BJ (cell line): ENCODE results near the gene MROH9. TPM values are rescaled to one million over a fixed set of nuclear protein-coding genes. Genes with fewer than 3 reads are reported as not detected.
"Not testable (repeated sequence)": the region's sequence is repeated elsewhere in the genome, so short reads cannot be mapped to it uniquely, and the experiment has no call there.

Experiments
- CTCF ChIA-PET: fragments of 350-600 bp; formaldehyde crosslinking; extraction: SDS; loops from one replicate; lab custom pipeline; 2021; ENCODE audit warnings: antibody characterized with exemption, inconsistent platforms; lab: Yijun Ruan, JAX
- POLR2A ChIA-PET: fragments of 300-600 bp; sonication (Branson Sonifier 250); formaldehyde crosslinking; extraction: SDS; loops from one replicate; lab custom pipeline; 2021; ENCODE audit warnings: antibody characterized with exemption; lab: Charles Lee
- DNase-seq: peaks from one replicate; pipeline ENCODE4 v3.0.0-alpha.2; 2011; ENCODE audit warnings: low read depth
- H3K27me3 ChIP-seq: 2 replicates; pipeline ENCODE4 v1.6.0; 2011; ENCODE audit warnings: low read length; ENCODE audit not compliant: control insufficient read depth, insufficient read depth
- H3K36me3 ChIP-seq: 2 replicates; pipeline ENCODE4 v1.5.1; 2011; ENCODE audit warnings: low read length; ENCODE audit not compliant: control insufficient read depth, insufficient read depth
- H3K4me3 ChIP-seq: 2 replicates; pipeline ENCODE4 v1.5.1; 2011; ENCODE audit warnings: low read depth, mild to moderate bottlenecking, control low read depth, low read length
- polyA plus RNA-seq: library from polyadenylated mRNA; depleted of rRNA; stranded (reverse); fragments of >200 nt; gene quantifications from 2 replicates; pipeline ENCODE4 v1.2.3, GENCODE V29; 2011
- TF ChIP-seq, protein P1 (sequence below): IDR thresholded peaks from 2 replicates; pipeline ENCODE4 v1.5.1; 2011; ENCODE audit warnings: low read depth, mild to moderate bottlenecking, control low read depth, inconsistent platforms, low read length, moderate library complexity; ENCODE audit not compliant: insufficient read depth

The MROH9 gene
- polyA plus RNA-seq, 1 experiment = 0.10 TPM

GRCh38 chr1:170917373-170917772 is 18.0 kb upstream of the MROH9 start:
- TF ChIP-seq, protein P1, sequence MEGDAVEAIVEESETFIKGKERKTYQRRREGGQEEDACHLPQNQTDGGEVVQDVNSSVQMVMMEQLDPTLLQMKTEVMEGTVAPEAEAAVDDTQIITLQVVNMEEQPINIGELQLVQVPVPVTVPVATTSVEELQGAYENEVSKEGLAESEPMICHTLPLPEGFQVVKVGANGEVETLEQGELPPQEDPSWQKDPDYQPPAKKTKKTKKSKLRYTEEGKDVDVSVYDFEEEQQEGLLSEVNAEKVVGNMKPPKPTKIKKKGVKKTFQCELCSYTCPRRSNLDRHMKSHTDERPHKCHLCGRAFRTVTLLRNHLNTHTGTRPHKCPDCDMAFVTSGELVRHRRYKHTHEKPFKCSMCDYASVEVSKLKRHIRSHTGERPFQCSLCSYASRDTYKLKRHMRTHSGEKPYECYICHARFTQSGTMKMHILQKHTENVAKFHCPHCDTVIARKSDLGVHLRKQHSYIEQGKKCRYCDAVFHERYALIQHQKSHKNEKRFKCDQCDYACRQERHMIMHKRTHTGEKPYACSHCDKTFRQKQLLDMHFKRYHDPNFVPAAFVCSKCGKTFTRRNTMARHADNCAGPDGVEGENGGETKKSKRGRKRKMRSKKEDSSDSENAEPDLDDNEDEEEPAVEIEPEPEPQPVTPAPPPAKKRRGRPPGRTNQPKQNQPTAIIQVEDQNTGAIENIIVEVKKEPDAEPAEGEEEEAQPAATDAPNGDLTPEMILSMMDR = no peak
- CTCF ChIA-PET = no interaction called here
- H3K36me3 ChIP-seq = no peaks in the 10 kb centered on the region
- no peak for DNase-seq
- H3K4me3 ChIP-seq = no peak overlapping the region
- no peaks in the 10 kb centered on the region for H3K27me3 ChIP-seq
- POLR2A ChIA-PET = no interaction called here

DNA sequence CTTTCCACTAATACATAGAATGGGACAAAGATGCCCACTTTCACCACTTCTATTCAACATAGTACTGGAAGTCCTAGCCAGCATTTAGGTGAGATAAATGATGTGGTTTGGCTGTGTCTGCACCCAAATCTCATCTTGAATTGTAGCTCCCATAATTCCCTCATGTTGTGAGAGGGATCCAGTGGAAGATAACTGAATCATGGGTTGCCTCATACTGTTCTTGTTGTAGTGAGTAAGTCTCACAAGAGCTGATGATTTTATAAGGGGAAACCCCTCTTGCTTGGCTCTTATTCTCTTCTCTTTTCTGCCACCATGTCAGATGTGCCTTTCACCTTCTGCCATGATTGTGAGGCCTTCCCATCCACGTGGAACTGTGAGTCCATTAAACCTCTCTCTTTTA is 10.7 kb upstream of the MROH9 start:
- H3K36me3 ChIP-seq, POLR2A ChIA-PET, DNase-seq, H3K4me3 ChIP-seq, CTCF ChIA-PET, H3K27me3 ChIP-seq: not testable (repeated sequence)

- ChIA-PET POLR2A (no interaction called here), CTCF (interaction anchor here (0.6 to 2.8 kb wide), 7 partner anchors 9 to 385 kb away, joined by 3 to 15 read pairs (median 3); no protein-coding TSS in a partner anchor)
- DNase-seq = no peak
- H3K36me3 ChIP-seq = no peaks in the 10 kb centered on the region
- no peaks in the 10 kb centered on the region for H3K27me3 ChIP-seq
- TF ChIP-seq, protein P1 = no peak
- no peak overlapping the region for H3K4me3 ChIP-seq
Observed at GRCh38 chr1:170927955-170928840, 7.1 kb upstream of the MROH9 start.

DNA sequence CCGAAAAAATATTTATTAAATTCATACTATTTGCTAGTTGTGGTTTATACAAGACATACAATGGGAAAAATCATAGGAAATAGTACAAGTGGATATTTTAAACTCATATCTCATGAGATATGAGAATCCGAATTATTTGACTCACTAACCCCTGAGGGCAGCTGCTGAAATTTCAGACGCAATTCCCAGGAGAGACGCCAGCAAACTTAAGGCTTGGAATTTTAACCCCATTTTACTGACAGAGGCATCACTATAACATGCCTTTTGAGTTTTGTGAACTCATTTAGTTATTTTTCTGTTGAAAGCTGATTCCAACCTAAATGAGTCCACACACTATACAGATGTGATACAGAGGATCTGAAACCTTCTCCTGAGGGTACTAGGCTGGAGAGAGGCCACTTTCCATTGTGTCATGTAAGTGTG is 5.9 kb upstream of the MROH9 start:
- POLR2A ChIA-PET = no interaction called here
- CTCF ChIA-PET = interaction anchor here (0.7 to 2.8 kb wide), 20 partner anchors 8 to 1013 kb away, joined by 3 to 15 read pairs (median 4); no protein-coding TSS in a partner anchor
- DNase-seq = peak; percentile 58

GRCh38 chr1:170929835-170930554 is 5.3 kb upstream of the MROH9 start:
- POLR2A ChIA-PET = no interaction called here

More for the DNA sequence above, 5.9 kb upstream of the MROH9 start:
- Histone ChIP-seq H3K4me3 (no peak overlapping the region), H3K36me3 (no peaks in the 10 kb centered on the region), H3K27me3 (no peaks in the 10 kb centered on the region)
- TF ChIP-seq, protein P1 = no peak

More at GRCh38 chr1:170929835-170930554, 5.3 kb upstream of the MROH9 start:
- DNase-seq = peak; percentile 68
- TF ChIP-seq, protein P1 = peak; percentile 72
- no peaks in the 10 kb centered on the region for H3K36me3 ChIP-seq
- H3K4me3 ChIP-seq = no peak overlapping the region
- no peaks in the 10 kb centered on the region for H3K27me3 ChIP-seq
- CTCF ChIA-PET = interaction anchor here (0.7 to 2.8 kb wide), 22 partner anchors 9 to 1013 kb away, joined by 3 to 15 read pairs (median 3); no protein-coding TSS in a partner anchor
